Kidney (tissue), 14 donors: Measurements from ENCODE around the gene LZTFL1. TPM values are rescaled to one million over a fixed set of nuclear protein-coding genes. Genes with fewer than 3 reads are reported as not detected.

Source experiments
- DNase-seq, 5 donors: peaks; one replicate each; pipeline ENCODE4 v3.0.0-alpha.2; 2013 to 2020
- FAIRE-seq: peaks from 2 replicates; lab custom pipeline; 2012; peaks lifted over from hg19 to GRCh38; lab: Jason Lieb, UNC
- H3K27ac ChIP-seq, 2 donors: one replicate each; pipeline ENCODE4 v1.7.0; 2013; ENCODE audit warnings: low read depth in 2 of 2, low read length in 2 of 2, inconsistent platforms in 1 of 2
- H3K27me3 ChIP-seq: one replicate; pipeline ENCODE4 v1.7.1; 2013; ENCODE audit warnings: low read length, inconsistent platforms; ENCODE audit not compliant: control insufficient read depth, insufficient read depth
- H3K36me3 ChIP-seq, 3 donors: one replicate each; pipeline versions ENCODE4 v1.7.0 to v1.7.1; 2013; ENCODE audit warnings: low read length in 3 of 3, control low read depth in 1 of 3, inconsistent platforms in 1 of 3; ENCODE audit not compliant: insufficient read depth in 3 of 3, control insufficient read depth in 2 of 3
- H3K4me1 ChIP-seq, 3 donors: one replicate each; pipeline versions ENCODE4 v1.7.0 to v1.7.1; 2013; ENCODE audit warnings: low read length in 3 of 3, inconsistent platforms in 1 of 3, low read depth in 1 of 3; ENCODE audit not compliant: control insufficient read depth in 2 of 3, insufficient read depth in 2 of 3
- H3K4me3 ChIP-seq, 3 donors: one replicate each; pipeline versions ENCODE4 v1.7.0 to v1.8.1; 2013; ENCODE audit warnings: low read length in 3 of 3, control low read depth in 1 of 3, inconsistent platforms in 1 of 3
- H3K9ac ChIP-seq, 3 donors: one replicate each; pipeline versions ENCODE4 v1.7.0 to v1.7.1; 2013; ENCODE audit warnings: low read length in 3 of 3, control low read depth in 1 of 3, inconsistent platforms in 1 of 3
- H3K9me3 ChIP-seq, 3 donors: one replicate each; pipeline versions ENCODE4 v1.7.0 to v1.7.1; 2013; ENCODE audit warnings: low read length in 3 of 3, control low read depth in 1 of 3, inconsistent platforms in 1 of 3; ENCODE audit not compliant: control insufficient read depth in 2 of 3, insufficient read depth in 1 of 3
- CTCF ChIP-seq: IDR thresholded peaks from 3 replicates; pipeline ENCODE4 v1.5.1; 2012; ENCODE audit warnings: mild to moderate bottlenecking, moderate library complexity, borderline replicate concordance; ENCODE audit not compliant: insufficient read depth; ENCODE audit errors: extremely low read depth
- intact Hi-C: fragments of 100-400 bp; cut with DNase I; formaldehyde crosslinking; loops from one replicate; pipeline ENCODE4 v1.11.1; 2022
- polyA plus RNA-seq: library from polyadenylated mRNA; stranded (reverse); fragments of 350-450 nt; fragmentation: Illumina TruSeq; extraction: RNeasy Lipid Tissue Mini Kit (QIAGEN cat#74804); gene quantifications from one replicate; pipeline ENCODE4 v1.2.3, GENCODE V29; 2014; ENCODE audit warnings: low read depth, low replicate concordance; ENCODE audit not compliant: insufficient read depth
- total RNA-seq: library from RNA; stranded (reverse); fragmentation: NEBNext Ultra II Directional; extraction: Animal tissue kit (Norgen Biotek cat#: 25700); gene quantifications from one replicate; pipeline ENCODE4 v1.2.1, GENCODE V29; 2021
- donor health status: control.
- donor health status: control.
- donor health status: control.
- donor health status: control.
- donor health status: control.
- donor health status: DM: yes; HTN: yes; CAD: no.
- donor health status: Normal renal cell carcinoma (clear cell type).

LZTFL1 gene
- total and polyA plus RNA-seq, 2 donors from 2014 or later, result 13.9 to 30.9 TPM

DNA sequence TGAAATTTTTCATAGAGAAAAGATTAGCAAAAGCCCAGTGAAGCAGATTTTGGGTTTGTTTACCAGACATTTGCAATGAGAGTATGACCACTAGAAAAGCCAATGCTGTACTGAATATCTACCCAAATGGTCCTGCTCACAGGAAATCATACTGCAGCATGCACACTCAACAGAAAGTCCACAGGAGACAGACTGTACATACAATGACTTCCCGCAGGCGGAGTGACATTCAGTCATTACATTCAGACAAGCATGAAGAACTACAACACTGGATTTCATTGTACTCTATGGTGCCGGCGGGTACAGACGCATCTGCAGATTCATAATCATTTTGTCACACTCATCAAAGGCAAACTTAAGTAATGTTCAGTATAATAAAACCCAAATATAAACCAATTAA is 11.8 kb downstream of the LZTFL1 start:
- H3K27me3 ChIP-seq, result no peaks in the 10 kb centered on the region
- H3K36me3 ChIP-seq, result peaks cover 5 to 43% (median 22%) of the 10 kb centered on the region in 3 donors
- H3K27ac ChIP-seq, result no peak overlapping the region
- FAIRE-seq (no peak), DNase-seq (no peak)
- intact Hi-C loops, result no loop called here
- H3K4me3 ChIP-seq, result no peak overlapping the region
- H3K9ac ChIP-seq, result no peak overlapping the region
- H3K4me1 ChIP-seq, result no peaks in the 10 kb centered on the region
- no peak for TF ChIP-seq CTCF
- H3K9me3 ChIP-seq, result no peaks in the 10 kb centered on the region

GRCh38 chr3:45826908-45827307 is 15.0 kb downstream of the LZTFL1 start:
- H3K9me3 ChIP-seq, result no peaks in the 10 kb centered on the region
- no peak overlapping the region for H3K9ac ChIP-seq
- H3K27me3 ChIP-seq, result no peaks in the 10 kb centered on the region
- no peak for TF ChIP-seq CTCF
- no peak overlapping the region for H3K4me3 ChIP-seq
- DNase-seq (no peak), FAIRE-seq (no peak)
- intact Hi-C loops, result no loop called here
- no peaks in the 10 kb centered on the region for H3K4me1 ChIP-seq
- no peak overlapping the region for H3K27ac ChIP-seq
- H3K36me3 ChIP-seq, result peaks cover 3 to 41% (median 16%) of the 10 kb centered on the region in 3 donors

DNA sequence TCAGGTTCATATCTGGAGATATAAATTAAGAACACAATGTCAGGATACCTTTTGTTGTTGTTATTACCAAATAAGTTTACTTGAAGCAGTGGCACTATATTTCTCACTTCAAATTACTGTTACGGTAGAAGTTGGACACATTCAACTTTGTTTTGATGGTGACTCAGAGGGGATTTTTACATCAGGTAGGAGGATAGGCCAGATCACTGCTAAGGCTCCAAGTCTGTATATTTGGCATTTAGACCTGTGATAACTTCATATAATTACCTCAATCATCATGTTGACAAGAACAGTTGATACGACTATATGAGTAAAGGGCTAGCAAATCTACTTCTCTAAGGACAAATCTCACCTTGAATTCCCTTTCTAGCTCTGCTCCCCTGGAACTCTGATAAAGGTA is 15.6 kb downstream of the LZTFL1 start:
- TF ChIP-seq CTCF, result no peak
- no peak overlapping the region for H3K27ac ChIP-seq
- H3K9me3 ChIP-seq, result no peaks in the 10 kb centered on the region
- intact Hi-C loops, result no loop called here
- H3K4me3 ChIP-seq, result no peak overlapping the region
- FAIRE-seq (no peak), DNase-seq (no peak)
- H3K9ac ChIP-seq, result no peak overlapping the region
- no peaks in the 10 kb centered on the region for H3K4me1 ChIP-seq
- H3K27me3 ChIP-seq, result no peaks in the 10 kb centered on the region
- peaks cover 3 to 41% (median 12%) of the 10 kb centered on the region in 3 donors for H3K36me3 ChIP-seq

DNA sequence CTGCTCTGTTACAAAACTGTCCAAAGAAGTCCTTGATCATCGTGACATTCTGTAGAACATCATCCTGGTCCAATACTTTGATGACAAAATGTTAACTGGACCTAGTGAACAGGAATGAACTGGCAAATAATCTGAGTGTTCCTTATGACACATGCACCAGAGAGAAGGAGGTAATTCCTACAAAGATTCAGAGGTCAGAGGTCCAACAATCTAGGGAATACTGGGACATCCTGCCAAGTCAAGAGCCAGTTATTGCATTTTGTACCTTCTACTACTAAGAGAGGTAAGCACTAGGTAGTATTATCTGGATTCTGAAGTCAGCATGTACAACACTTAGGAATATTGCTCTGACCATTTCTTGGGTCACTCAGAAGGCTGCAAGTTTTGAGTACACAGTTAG is 20.8 kb downstream of the LZTFL1 start:
- Histone ChIP-seq H3K27ac (no peak overlapping the region), H3K4me3 (no peak overlapping the region), H3K9me3 (peaks cover 0 to 4% (median 0%) of the 10 kb centered on the region in 3 donors), H3K9ac (no peak overlapping the region), H3K27me3 (no peaks in the 10 kb centered on the region), H3K4me1 (no peaks in the 10 kb centered on the region), H3K36me3 (peaks cover 0 to 13% (median 5%) of the 10 kb centered on the region in 3 donors)
- intact Hi-C loops, result no loop called here
- DNase-seq, result no peak
- no peak for TF ChIP-seq CTCF
- no peak for FAIRE-seq
